HCT116 (cell line): Measurements from ENCODE around the gene KRTAP22-2. TPM values are rescaled to one million over a fixed set of nuclear protein-coding genes. Genes with fewer than 3 reads are reported as not detected.

ENCODE experiments used
- ATAC-seq: fragments of 200-7000 bp; cut with Tn5 transposase; 2 replicates; pipeline ENCODE4 v1.9.1; 2020; ENCODE audit warnings: mild to moderate bottlenecking, moderate library complexity
- BruUV-seq: library from RNA; stranded (reverse); fragments of 400-500 nt; replicated peaks from 2 replicates; lab custom pipeline; 2021; lab: Mats Ljungman, UMichigan
- CTCF ChIA-PET: fragments of 300-600 bp; sonication (Branson Sonifier 250); formaldehyde crosslinking; loops from one replicate; lab custom pipeline; 2021; ENCODE audit warnings: antibody characterized with exemption; lab: Charles Lee
- POLR2A ChIA-PET: fragments of 300-600, 350-600 bp; sonication (Branson Sonifier 250); formaldehyde crosslinking; loops from one replicate; lab custom pipeline; 2021; ENCODE audit warnings: antibody characterized with exemption; lab: Charles Lee
- RAD21 ChIA-PET, 2 experiments: fragments of 300-600 bp; sonication (Branson Sonifier 250); formaldehyde crosslinking; loops; one replicate each; lab custom pipeline; 2023; ENCODE audit warnings: low total read pairs in 2 of 2; ENCODE audit not compliant: uncharacterized antibody in 2 of 2, unreplicated experiment in 2 of 2, low non-redundant PET in 1 of 2; lab: Charles Lee
- DNase-seq: peaks from one replicate; pipeline ENCODE4 v3.0.0-alpha.2; 2010; ENCODE audit warnings: low read depth, low spot score
- H2AFZ ChIP-seq: fragments of 200-600 bp; shearing (Covaris generic), sonication (generic); 2 replicates; pipeline ENCODE4 v1.6.1; 2017; ENCODE audit warnings: low read depth, mixed run types, mixed read lengths, antibody characterized with exemption, low read length; ENCODE audit not compliant: poor library complexity, severe bottlenecking
- H3K27ac ChIP-seq: 2 replicates; pipeline ENCODE4 v1.5.1; 2012; ENCODE audit warnings: low read depth, low read length
- H3K27me3 ChIP-seq: fragments of 200-600 bp; sonication (generic); 2 replicates; pipeline ENCODE4 v1.6.1; 2016; ENCODE audit warnings: mixed run types, low read length, mixed read lengths; ENCODE audit not compliant: insufficient read depth
- H3K36me3 ChIP-seq, 2 experiments: fragments of 200-500 bp in 1 of 2; fragments of 200-600 bp in 1 of 2; sonication (Bioruptor generic) in 1 of 2; sonication (generic) in 1 of 2; 2 replicates each; pipeline versions ENCODE4 v1.5.1 to v1.6.1; 2014 to 2016; ENCODE audit warnings: low read length in 2 of 2, inconsistent platforms in 1 of 2, mixed read lengths in 1 of 2, mixed run types in 1 of 2; ENCODE audit not compliant: insufficient read depth in 2 of 2, control insufficient read depth in 1 of 2
- H3K4me1 ChIP-seq, 2 experiments: fragments of 200-600 bp in 1 of 2; sonication (generic) in 1 of 2; 2 replicates each; pipeline versions ENCODE4 v1.5.1 to v1.6.1; 2012 to 2017; ENCODE audit warnings: low read length in 2 of 2, inconsistent platforms in 1 of 2, mild to moderate bottlenecking in 1 of 2, mixed read lengths in 1 of 2, mixed run types in 1 of 2, moderate library complexity in 1 of 2; ENCODE audit not compliant: insufficient read depth in 2 of 2, control insufficient read depth in 1 of 2
- H3K4me2 ChIP-seq: fragments of 200-600 bp; sonication (generic); 2 replicates; pipeline ENCODE4 v1.6.1; 2017; ENCODE audit warnings: mixed run types, low read length, mixed read lengths
- H3K4me3 ChIP-seq, 2 experiments: fragments of 200-600 bp in 1 of 2; sonication (generic) in 1 of 2; replicated peaks in 1 of 2; 2 replicates each; pipeline ENCODE4 v1.5.1; 2011 to 2016; ENCODE audit warnings: low read length in 2 of 2, control low read depth in 1 of 2, low read depth in 1 of 2, mild to moderate bottlenecking in 1 of 2, mixed read lengths in 1 of 2, mixed run types in 1 of 2
- H3K79me2 ChIP-seq: fragments of 200-600 bp; sonication (generic); 2 replicates; pipeline ENCODE4 v1.6.1; 2017; ENCODE audit warnings: mild to moderate bottlenecking, mixed run types, low read length, moderate library complexity, mixed read lengths; ENCODE audit not compliant: insufficient read depth
- H3K9ac ChIP-seq: fragments of 200-600 bp; sonication (generic); 2 replicates; pipeline ENCODE4 v1.6.1; 2016; ENCODE audit warnings: low read length, mixed read lengths
- H3K9me2 ChIP-seq: fragments of 200-600 bp; sonication (generic), shearing (Covaris generic); 2 replicates; pipeline ENCODE4 v1.6.1; 2017; ENCODE audit warnings: mixed run types, mild to moderate bottlenecking, moderate library complexity; ENCODE audit not compliant: insufficient read depth
- H3K9me3 ChIP-seq, 2 experiments: fragments of 200-500 bp in 1 of 2; fragments of 200-600 bp in 1 of 2; sonication (Bioruptor generic) in 1 of 2; sonication (generic) in 1 of 2; 2 replicates each; pipeline ENCODE4 v1.6.1; 2014 to 2017; ENCODE audit warnings: low read length in 2 of 2, mixed read lengths in 2 of 2, inconsistent platforms in 1 of 2, low read depth in 1 of 2, mild to moderate bottlenecking in 1 of 2, mixed run types in 1 of 2, moderate library complexity in 1 of 2; ENCODE audit not compliant: control insufficient read depth in 1 of 2, insufficient read depth in 1 of 2
- H4K20me1 ChIP-seq: fragments of 200-600 bp; sonication (generic), shearing (Covaris generic); 2 replicates; pipeline ENCODE4 v1.6.1; 2017; ENCODE audit warnings: mixed run types, mild to moderate bottlenecking, moderate library complexity; ENCODE audit not compliant: insufficient read depth
- CBX3 ChIP-seq: IDR thresholded peaks from 2 replicates; pipeline ENCODE4 v1.6.1; 2012; ENCODE audit warnings: low read depth
- CEBPB ChIP-seq: IDR thresholded peaks from 2 replicates; pipeline ENCODE4 v1.6.1; 2012; ENCODE audit warnings: low read depth
- EGR1 ChIP-seq: IDR thresholded peaks from 2 replicates; pipeline ENCODE4 v1.6.1; 2012; ENCODE audit warnings: low read depth
- EZH2phosphoT487 ChIP-seq: fragments of 200-600 bp; IDR thresholded peaks from 2 replicates; pipeline ENCODE4 v1.6.1; 2018; ENCODE audit warnings: antibody characterized with exemption, borderline replicate concordance
- POLR2A ChIP-seq: IDR thresholded peaks from 2 replicates; pipeline ENCODE4 v1.7.0; 2011; ENCODE audit warnings: borderline replicate concordance; ENCODE audit not compliant: insufficient read depth, insufficient read length; ENCODE audit errors: extremely low read depth
- POLR2AphosphoS5 ChIP-seq: IDR thresholded peaks from 2 replicates; pipeline ENCODE4 v1.6.1; 2011; ENCODE audit warnings: mild to moderate bottlenecking, low read depth, low read length, moderate library complexity
- RAD21 ChIP-seq: IDR thresholded peaks from 2 replicates; pipeline ENCODE4 v1.6.1; 2012; ENCODE audit warnings: low read depth, mild to moderate bottlenecking
- SP1 ChIP-seq: IDR thresholded peaks from 2 replicates; pipeline ENCODE4 v1.6.1; 2012; ENCODE audit warnings: low read depth
- TCF7L2 ChIP-seq: IDR thresholded peaks from 2 replicates; pipeline ENCODE4 v1.7.0; 2011; ENCODE audit warnings: borderline replicate concordance, inconsistent platforms; ENCODE audit not compliant: insufficient read depth, insufficient read length; ENCODE audit errors: extremely low read depth
- ZFX ChIP-seq: fragments of 450-650 bp; IDR thresholded peaks from 2 replicates; pipeline ENCODE4 v1.6.1; 2017
- ZNF274 ChIP-seq: fragments of 200-500 bp; sonication (Bioruptor generic); IDR thresholded peaks from 2 replicates; pipeline ENCODE4 v1.6.1; 2014; ENCODE audit warnings: mild to moderate bottlenecking, low read depth, low read length, inconsistent platforms
- intact Hi-C: fragments of 100-400 bp; cut with micrococcal nuclease; formaldehyde crosslinking; loops from 2 replicates; pipeline ENCODE4 v1.10.0; 2022
- total RNA-seq: library from RNA; stranded (reverse); gene quantifications from one replicate; pipeline ENCODE4 v1.2.1, GENCODE V29; 2021; ENCODE audit not compliant: unreplicated experiment
- TF ChIP-seq, protein P1 (sequence below): IDR thresholded peaks from 2 replicates; pipeline ENCODE4 v1.6.1; 2012
- TF ChIP-seq, protein P2 (sequence below), 3 experiments: fragments of 200-600 bp in 1 of 3; sonication (generic) in 1 of 3; IDR thresholded peaks in 2 of 3; conservative IDR thresholded peaks in 1 of 3; 2 replicates each; pipeline ENCODE4 v1.5.1; 2012 to 2017; ENCODE audit warnings: low read depth in 2 of 3, low read length in 2 of 3, antibody characterized with exemption in 1 of 3, borderline replicate concordance in 1 of 3, control low read depth in 1 of 3, mild to moderate bottlenecking in 1 of 3, mixed read lengths in 1 of 3, mixed run types in 1 of 3, moderate library complexity in 1 of 3; ENCODE audit not compliant: insufficient read depth in 1 of 3
- TF ChIP-seq, protein P3 (sequence below): IDR thresholded peaks from 2 replicates; pipeline ENCODE4 v1.6.1; 2012; ENCODE audit warnings: low read depth

The KRTAP22-2 gene
- total RNA-seq, 1 experiment from 2014 or later = not detected

DNA sequence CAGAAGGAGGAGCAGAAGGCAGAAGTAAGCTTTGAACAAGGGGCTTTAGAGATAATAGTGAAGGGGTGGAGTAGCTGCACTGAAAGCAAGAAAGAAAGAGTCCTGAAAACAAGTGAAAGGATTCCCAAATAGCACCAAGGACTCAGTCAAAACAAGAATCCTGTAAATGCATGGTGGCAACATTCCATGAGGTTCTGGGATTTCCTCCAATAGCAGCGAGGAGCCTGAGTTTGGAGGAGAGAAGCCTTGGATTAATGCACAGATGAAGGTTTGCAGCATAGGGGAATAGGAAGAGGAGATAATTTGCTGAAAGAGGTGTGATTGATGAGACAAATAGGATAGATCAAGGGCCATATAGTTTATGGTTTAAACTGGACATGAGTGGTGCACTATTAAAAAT, 10.9 kb downstream of the KRTAP22-2 start (continued):
- TF ChIP-seq RAD21 (no peak), TCF7L2 (no peak), SP1 (no peak)

DNA sequence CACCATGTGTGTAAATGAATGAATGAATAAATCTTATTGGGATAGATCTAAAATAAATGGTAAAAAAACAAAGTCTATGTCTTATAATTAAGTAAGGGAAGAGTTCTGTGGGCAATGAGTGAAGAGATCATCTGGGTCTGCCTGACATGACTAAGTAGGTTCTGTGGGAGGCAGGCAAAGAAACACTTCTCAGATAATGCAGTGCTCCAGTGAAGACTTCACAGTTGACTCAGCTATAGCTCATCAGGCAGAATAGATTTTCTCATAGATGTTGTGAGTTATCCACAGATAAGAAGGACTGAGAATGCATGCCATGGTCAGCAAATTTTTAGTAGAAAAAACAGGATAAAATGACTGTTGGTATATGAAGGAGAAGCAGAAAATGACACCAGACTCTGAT, 12.4 kb downstream of the KRTAP22-2 start:
- ATAC-seq (no peak), DNase-seq (no peak)
- no peak overlapping the region for H3K9ac ChIP-seq
- H3K36me3 ChIP-seq = no peaks in the 10 kb centered on the region
- no TSS peak for BruUV-seq
- H4K20me1 ChIP-seq = no peaks in the 10 kb centered on the region
- TF ChIP-seq, protein P1, sequence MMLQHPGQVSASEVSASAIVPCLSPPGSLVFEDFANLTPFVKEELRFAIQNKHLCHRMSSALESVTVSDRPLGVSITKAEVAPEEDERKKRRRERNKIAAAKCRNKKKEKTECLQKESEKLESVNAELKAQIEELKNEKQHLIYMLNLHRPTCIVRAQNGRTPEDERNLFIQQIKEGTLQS = no peak
- TF ChIP-seq CEBPB (no peak), CBX3 (no peak), ZNF274 (no peak), EGR1 (no peak)
- no peaks in the 10 kb centered on the region for H3K79me2 ChIP-seq
- POLR2A ChIA-PET = no interaction called here
- RAD21 ChIA-PET = no interaction called here
- H3K27ac ChIP-seq = no peak overlapping the region
- peaks cover 22 to 29% of the 10 kb centered on the region in 2 experiments; a peak in 3 of 4 replicates for H3K9me3 ChIP-seq
- no peaks in the 10 kb centered on the region for H3K27me3 ChIP-seq
- no peak overlapping the region for H3K4me2 ChIP-seq
- no peaks in the 10 kb centered on the region for H3K4me1 ChIP-seq
- no peak overlapping the region for H2AFZ ChIP-seq
- CTCF ChIA-PET = no interaction called here
- no peak overlapping the region for H3K4me3 ChIP-seq
- intact Hi-C loops = no loop called here
- H3K9me2 ChIP-seq = no peaks in the 10 kb centered on the region

DNA sequence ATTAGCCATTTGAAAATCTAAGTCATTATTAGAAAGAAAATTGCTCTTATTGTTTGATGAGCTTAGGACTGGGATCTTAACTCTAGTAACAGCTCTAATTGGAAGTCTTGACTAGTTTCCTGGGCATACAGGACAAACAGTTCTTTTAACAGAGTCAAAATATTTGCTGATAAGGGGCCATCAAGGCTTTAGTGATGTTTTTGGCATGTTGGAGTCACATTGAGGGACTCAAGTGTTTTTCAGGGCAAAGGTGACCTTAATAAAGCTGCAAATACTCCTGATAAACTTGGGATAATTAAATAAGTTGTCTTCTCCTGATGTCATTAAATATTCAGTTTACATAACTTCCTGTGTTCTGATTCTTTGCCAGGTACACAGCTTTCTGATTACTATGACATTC, 22.6 kb downstream of the KRTAP22-2 start:
- RAD21 ChIA-PET = no interaction called here
- Histone ChIP-seq H3K9ac (no peak overlapping the region), H4K20me1 (no peaks in the 10 kb centered on the region), H3K27ac (no peak overlapping the region), H3K27me3 (no peaks in the 10 kb centered on the region), H3K4me3 (no peak overlapping the region), H3K4me1 (no peaks in the 10 kb centered on the region), H2AFZ (no peak overlapping the region), H3K9me2 (no peaks in the 10 kb centered on the region), H3K4me2 (no peak overlapping the region), H3K9me3 (peaks cover 4 to 26% of the 10 kb centered on the region in 2 experiments; a peak in 3 of 4 replicates), H3K79me2 (no peaks in the 10 kb centered on the region), H3K36me3 (no peaks in the 10 kb centered on the region)
- POLR2A ChIA-PET = no interaction called here
- DNase-seq (no peak), ATAC-seq (no peak)
- CTCF ChIA-PET = no interaction called here
- BruUV-seq = no TSS peak
- intact Hi-C loops = no loop called here
- no peak for TF ChIP-seq POLR2A
- TF ChIP-seq EZH2phosphoT487 = no peak
- TF ChIP-seq, protein P2, sequence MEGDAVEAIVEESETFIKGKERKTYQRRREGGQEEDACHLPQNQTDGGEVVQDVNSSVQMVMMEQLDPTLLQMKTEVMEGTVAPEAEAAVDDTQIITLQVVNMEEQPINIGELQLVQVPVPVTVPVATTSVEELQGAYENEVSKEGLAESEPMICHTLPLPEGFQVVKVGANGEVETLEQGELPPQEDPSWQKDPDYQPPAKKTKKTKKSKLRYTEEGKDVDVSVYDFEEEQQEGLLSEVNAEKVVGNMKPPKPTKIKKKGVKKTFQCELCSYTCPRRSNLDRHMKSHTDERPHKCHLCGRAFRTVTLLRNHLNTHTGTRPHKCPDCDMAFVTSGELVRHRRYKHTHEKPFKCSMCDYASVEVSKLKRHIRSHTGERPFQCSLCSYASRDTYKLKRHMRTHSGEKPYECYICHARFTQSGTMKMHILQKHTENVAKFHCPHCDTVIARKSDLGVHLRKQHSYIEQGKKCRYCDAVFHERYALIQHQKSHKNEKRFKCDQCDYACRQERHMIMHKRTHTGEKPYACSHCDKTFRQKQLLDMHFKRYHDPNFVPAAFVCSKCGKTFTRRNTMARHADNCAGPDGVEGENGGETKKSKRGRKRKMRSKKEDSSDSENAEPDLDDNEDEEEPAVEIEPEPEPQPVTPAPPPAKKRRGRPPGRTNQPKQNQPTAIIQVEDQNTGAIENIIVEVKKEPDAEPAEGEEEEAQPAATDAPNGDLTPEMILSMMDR (IDR thresholded peaks at IDR 0.05 in 2 of 3, conservative IDR thresholded peaks at IDR 0.05 in 1 of 3; ENCODE audit: borderline replicate concordance in 1 of 3, insufficient read depth in 1 of 3, low read depth in 2 of 3, low read length in 2 of 3) = no peak
- TF ChIP-seq, protein P1 = no peak
- TF ChIP-seq POLR2AphosphoS5 = no peak
- TF ChIP-seq, protein P3, sequence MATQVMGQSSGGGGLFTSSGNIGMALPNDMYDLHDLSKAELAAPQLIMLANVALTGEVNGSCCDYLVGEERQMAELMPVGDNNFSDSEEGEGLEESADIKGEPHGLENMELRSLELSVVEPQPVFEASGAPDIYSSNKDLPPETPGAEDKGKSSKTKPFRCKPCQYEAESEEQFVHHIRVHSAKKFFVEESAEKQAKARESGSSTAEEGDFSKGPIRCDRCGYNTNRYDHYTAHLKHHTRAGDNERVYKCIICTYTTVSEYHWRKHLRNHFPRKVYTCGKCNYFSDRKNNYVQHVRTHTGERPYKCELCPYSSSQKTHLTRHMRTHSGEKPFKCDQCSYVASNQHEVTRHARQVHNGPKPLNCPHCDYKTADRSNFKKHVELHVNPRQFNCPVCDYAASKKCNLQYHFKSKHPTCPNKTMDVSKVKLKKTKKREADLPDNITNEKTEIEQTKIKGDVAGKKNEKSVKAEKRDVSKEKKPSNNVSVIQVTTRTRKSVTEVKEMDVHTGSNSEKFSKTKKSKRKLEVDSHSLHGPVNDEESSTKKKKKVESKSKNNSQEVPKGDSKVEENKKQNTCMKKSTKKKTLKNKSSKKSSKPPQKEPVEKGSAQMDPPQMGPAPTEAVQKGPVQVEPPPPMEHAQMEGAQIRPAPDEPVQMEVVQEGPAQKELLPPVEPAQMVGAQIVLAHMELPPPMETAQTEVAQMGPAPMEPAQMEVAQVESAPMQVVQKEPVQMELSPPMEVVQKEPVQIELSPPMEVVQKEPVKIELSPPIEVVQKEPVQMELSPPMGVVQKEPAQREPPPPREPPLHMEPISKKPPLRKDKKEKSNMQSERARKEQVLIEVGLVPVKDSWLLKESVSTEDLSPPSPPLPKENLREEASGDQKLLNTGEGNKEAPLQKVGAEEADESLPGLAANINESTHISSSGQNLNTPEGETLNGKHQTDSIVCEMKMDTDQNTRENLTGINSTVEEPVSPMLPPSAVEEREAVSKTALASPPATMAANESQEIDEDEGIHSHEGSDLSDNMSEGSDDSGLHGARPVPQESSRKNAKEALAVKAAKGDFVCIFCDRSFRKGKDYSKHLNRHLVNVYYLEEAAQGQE = no peak
- no peak for TF ChIP-seq ZFX
- no peak for TF ChIP-seq EGR1
